ENCODE measurements around the gene RPUSD1. TPM values are rescaled to one million over a fixed set of nuclear protein-coding genes. Genes with fewer than 3 reads are reported as not detected.

Gene RPUSD1
- total RNA-seq, 1 experiment from 2014 or later: 48.6 TPM

- H3K79me1 ChIP-seq (ENCODE audit: insufficient read depth, low read depth, low read length, poor library complexity, severe bottlenecking): no peaks in the 10 kb centered on the region
- no peak overlapping the region for H4K5ac ChIP-seq (ENCODE audit: insufficient read length, low read depth, low read length)
- no peak overlapping the region for H2BK12ac ChIP-seq (ENCODE audit: insufficient read length, low read depth, low read length)
- H2BK15ac ChIP-seq (ENCODE audit: low read depth, low read length): no peak overlapping the region
- Mint-ChIP-seq H3K4me1 (peaks cover 6% of the 10 kb centered on the region in 2 experiments; a peak in 2 of 4 replicates), H3K27me3 (ENCODE audit: low read depth) (peaks cover 11% of the 10 kb centered on the region), H3K9me3 (no peaks in the 10 kb centered on the region), H3K36me3 (ENCODE audit: insufficient read depth in 1 of 3, low read depth in 3 of 3) (no peaks in the 10 kb centered on the region), H3K27ac (no peak overlapping the region), H3K4me3 (no peak overlapping the region; a peak in 1 of 5 replicates)
- H4K20me1 ChIP-seq (ENCODE audit: control insufficient read depth, insufficient read depth, insufficient read length): no peaks in the 10 kb centered on the region
- WGBS (ENCODE audit: extremely low coverage, insufficient read length, low lambda C conversion rate): no CpG with 5 or more reads among the region's 24 CpGs
- H3T11ph ChIP-seq (ENCODE audit: low read length): no peak overlapping the region
- no peak overlapping the region for H4K91ac ChIP-seq (ENCODE audit: insufficient read length, low read depth, low read length)
- H3K9me3 ChIP-seq (ENCODE audit: control insufficient read depth, low read depth, low read length): no peaks in the 10 kb centered on the region
- no peak for DNase-seq
- H2AFZ ChIP-seq (ENCODE audit: low read length): no peak overlapping the region
- no peak overlapping the region for H3K23ac ChIP-seq (ENCODE audit: insufficient read length, low read depth, low read length)
- H3K18ac ChIP-seq (ENCODE audit: insufficient read length, low read depth, low read length): no peak overlapping the region
- no peaks in the 10 kb centered on the region for H3K4me1 ChIP-seq (ENCODE audit: insufficient read depth, low read length)
- H3K79me2 ChIP-seq (ENCODE audit: insufficient read depth, low read length): no peaks in the 10 kb centered on the region
- no peak overlapping the region for H3K14ac ChIP-seq (ENCODE audit: insufficient read depth, low read length)
- no peaks in the 10 kb centered on the region for H3K23me2 ChIP-seq (ENCODE audit: insufficient read length, low read depth, low read length, poor library complexity, severe bottlenecking)
- no peak overlapping the region for H2BK5ac ChIP-seq (ENCODE audit: insufficient read length, low read length)
- H3K4me2 ChIP-seq (ENCODE audit: insufficient read depth, insufficient read length, low read length): no peak overlapping the region
- H2BK20ac ChIP-seq (ENCODE audit: low read depth, low read length, poor library complexity, severe bottlenecking): no peak overlapping the region
- H3K56ac ChIP-seq (ENCODE audit: insufficient read length, low read depth, low read length): no peak overlapping the region
- no peak overlapping the region for H4K8ac ChIP-seq (replicated peaks; ENCODE audit: insufficient read length, low read depth, low read length)
- H3K9ac ChIP-seq (ENCODE audit: extremely low read depth, insufficient read length, low read length): no peak overlapping the region
- no peak overlapping the region for H2AK5ac ChIP-seq (ENCODE audit: insufficient read length, low read length)
- no peak overlapping the region for H2BK120ac ChIP-seq (ENCODE audit: low read depth, low read length, poor library complexity, severe bottlenecking)
- H3K27me3 ChIP-seq (ENCODE audit: insufficient read depth, low read length): no peaks in the 10 kb centered on the region
- H3K4ac ChIP-seq (ENCODE audit: low read depth, low read length): no peak overlapping the region
- H3K27ac ChIP-seq (ENCODE audit: insufficient read length, low read depth, low read length): no peak overlapping the region
- TF ChIP-seq, protein P1, sequence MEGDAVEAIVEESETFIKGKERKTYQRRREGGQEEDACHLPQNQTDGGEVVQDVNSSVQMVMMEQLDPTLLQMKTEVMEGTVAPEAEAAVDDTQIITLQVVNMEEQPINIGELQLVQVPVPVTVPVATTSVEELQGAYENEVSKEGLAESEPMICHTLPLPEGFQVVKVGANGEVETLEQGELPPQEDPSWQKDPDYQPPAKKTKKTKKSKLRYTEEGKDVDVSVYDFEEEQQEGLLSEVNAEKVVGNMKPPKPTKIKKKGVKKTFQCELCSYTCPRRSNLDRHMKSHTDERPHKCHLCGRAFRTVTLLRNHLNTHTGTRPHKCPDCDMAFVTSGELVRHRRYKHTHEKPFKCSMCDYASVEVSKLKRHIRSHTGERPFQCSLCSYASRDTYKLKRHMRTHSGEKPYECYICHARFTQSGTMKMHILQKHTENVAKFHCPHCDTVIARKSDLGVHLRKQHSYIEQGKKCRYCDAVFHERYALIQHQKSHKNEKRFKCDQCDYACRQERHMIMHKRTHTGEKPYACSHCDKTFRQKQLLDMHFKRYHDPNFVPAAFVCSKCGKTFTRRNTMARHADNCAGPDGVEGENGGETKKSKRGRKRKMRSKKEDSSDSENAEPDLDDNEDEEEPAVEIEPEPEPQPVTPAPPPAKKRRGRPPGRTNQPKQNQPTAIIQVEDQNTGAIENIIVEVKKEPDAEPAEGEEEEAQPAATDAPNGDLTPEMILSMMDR (conservative IDR thresholded peaks at IDR 0.05): no peak
These were observed 39.3 kb upstream of the RPUSD1 start for GRCh38 chr16:827513-827912.

All from H9 (cell line).